HepG2 (cell line): ENCODE data around the gene ULK4. TPM values are rescaled to one million over a fixed set of nuclear protein-coding genes. Genes with fewer than 3 reads are reported as not detected.
A peak's percentile ranks its signal among the peaks of the same experiment; 100 is the strongest.

Experiments
- ASH2L ChIP-seq: fragments of 300-600, 200-600 bp; sonication (generic); IDR thresholded peaks from 2 replicates; pipeline ENCODE4 v1.7.0; 2017; ENCODE audit warnings: low read depth, mild to moderate bottlenecking, moderate library complexity, mixed read lengths, low read length; ENCODE audit not compliant: insufficient read length
- ATF7-NPFF ChIP-seq: sonication (generic); formaldehyde crosslinking; IDR thresholded peaks from 2 replicates; pipeline ENCODE4 v1.8.1; 2023; ENCODE audit warnings: mild to moderate bottlenecking, low read depth, missing genetic modification reagents, moderate library complexity
- DNMT3B ChIP-seq: conservative IDR thresholded peaks from 2 replicates; pipeline ENCODE4 v1.6.1; 2016; ENCODE audit warnings: missing biosample characterization, control low read depth
- FLYWCH1 ChIP-seq: sonication (generic); formaldehyde crosslinking; IDR thresholded peaks from 2 replicates; pipeline ENCODE4 v1.8.1; 2023; ENCODE audit warnings: mild to moderate bottlenecking, missing genetic modification reagents
- HMG20B ChIP-seq: conservative IDR thresholded peaks from 2 replicates; pipeline ENCODE4 v1.6.1; 2016; ENCODE audit warnings: missing genetic modification reagents, missing compliant biosample characterization
- HNRNPH1 ChIP-seq: fragments of 200-400 bp; formaldehyde crosslinking; optimal IDR thresholded peaks from 2 replicates; pipeline ENCODE3; 2017; ENCODE audit warnings: mild to moderate bottlenecking, low read depth, low read length
- JDP2 ChIP-seq: sonication (generic); formaldehyde crosslinking; IDR thresholded peaks from 2 replicates; pipeline ENCODE4 v1.8.1; 2022; ENCODE audit warnings: missing genetic modification reagents, borderline replicate concordance
- MEIS2 ChIP-seq: sonication (generic); formaldehyde crosslinking; IDR thresholded peaks from 2 replicates; pipeline ENCODE4 v1.9.0; 2021; ENCODE audit warnings: mild to moderate bottlenecking, missing genetic modification reagents
- MIXL1 ChIP-seq: IDR thresholded peaks from 2 replicates; pipeline ENCODE4 v1.6.1; 2016
- MYNN ChIP-seq: sonication (generic); formaldehyde crosslinking; IDR thresholded peaks from 2 replicates; pipeline ENCODE4 v1.4.0; 2020; ENCODE audit warnings: mild to moderate bottlenecking, low read depth, missing genetic modification reagents
- RARA ChIP-seq: IDR thresholded peaks from 2 replicates; pipeline ENCODE4 v1.6.1; 2016; ENCODE audit warnings: missing genetic modification reagents, missing compliant biosample characterization
- RCOR2 ChIP-seq: IDR thresholded peaks from 2 replicates; pipeline ENCODE4 v1.6.1; 2016; ENCODE audit warnings: missing biosample characterization, missing genetic modification reagents
- SYNCRIP ChIP-seq: fragments of 200-400 bp; formaldehyde crosslinking; IDR thresholded peaks from 2 replicates; pipeline ENCODE4 v1.6.1; 2018; ENCODE audit warnings: mild to moderate bottlenecking, low read depth, low read length; ENCODE audit not compliant: insufficient read depth
- TEAD3 ChIP-seq: optimal IDR thresholded peaks from 2 replicates; pipeline ENCODE3; 2016; ENCODE audit warnings: borderline replicate concordance
- TOPORS ChIP-seq: sonication (generic); formaldehyde crosslinking; IDR thresholded peaks from 2 replicates; pipeline ENCODE4 v1.8.0; 2023; ENCODE audit warnings: mild to moderate bottlenecking, missing genetic modification reagents
- ZMYM3 ChIP-seq: sonication (generic); formaldehyde crosslinking; IDR thresholded peaks from 2 replicates; pipeline ENCODE4 v1.5.1; 2020; ENCODE audit warnings: mild to moderate bottlenecking, missing genetic modification reagents
- ZNF496 ChIP-seq: sonication (generic); formaldehyde crosslinking; IDR thresholded peaks from 2 replicates; pipeline ENCODE4 v1.8.1; 2023; ENCODE audit warnings: mild to moderate bottlenecking, moderate library complexity, missing genetic modification reagents; ENCODE audit not compliant: insufficient replicate concordance
- ZNF746 ChIP-seq: sonication (generic); formaldehyde crosslinking; IDR thresholded peaks from 2 replicates; pipeline ENCODE4 v1.8.0; 2022; ENCODE audit warnings: mild to moderate bottlenecking, missing genetic modification reagents
- polyA plus RNA-seq, 8 experiments: library from polyadenylated mRNA; depleted of rRNA in 3 of 8; stranded (reverse) in 7 of 8; unstranded in 1 of 8; fragments of >200 nt; fragmentation: Illumina TruSeq in 4 of 8; extraction: Trizol in 4 of 8; gene quantifications; 2 replicates each; pipeline versions ENCODE4 v1.2.1 to v1.2.3, GENCODE V29; 2011 to 2016; ENCODE audit warnings: low read depth in 4 of 8, missing spikeins in 1 of 8, mixed read lengths in 1 of 8; ENCODE audit not compliant: insufficient read depth in 1 of 8
- total RNA-seq, 5 experiments: library from RNA; depleted of rRNA; stranded (reverse); fragments of >200 nt; fragmentation: Illumina TruSeq; extraction: Trizol; gene quantifications; 2 replicates each; pipeline ENCODE4 v1.2.3, GENCODE V29; 2016; ENCODE audit warnings: low read depth in 1 of 5
- TF ChIP-seq, protein P1 (sequence below): IDR thresholded peaks from 2 replicates; pipeline ENCODE4 v1.6.1; 2012; ENCODE audit warnings: inconsistent platforms
- TF ChIP-seq, protein P2 (sequence below): sonication (generic); formaldehyde crosslinking; IDR thresholded peaks from 2 replicates; pipeline ENCODE4 v1.4.0; 2020; ENCODE audit warnings: missing genetic modification reagents
- TF ChIP-seq, protein P3 (sequence below): sonication (generic); formaldehyde crosslinking; IDR thresholded peaks from 2 replicates; pipeline ENCODE4 v1.4.0; 2020; ENCODE audit warnings: missing genetic modification reagents, borderline replicate concordance
- TF ChIP-seq, protein P4 (sequence below): sonication (generic); formaldehyde crosslinking; IDR thresholded peaks from 2 replicates; pipeline ENCODE4 v1.9.0; 2022; ENCODE audit warnings: missing genetic modification reagents, mild to moderate bottlenecking, borderline replicate concordance
- TF ChIP-seq, protein P5 (sequence below): IDR thresholded peaks from 2 replicates; pipeline ENCODE4 v1.4.0; 2020; ENCODE audit warnings: mild to moderate bottlenecking, missing genetic modification reagents

The ULK4 gene
- total and polyA plus RNA-seq, 2 of the 13 experiments (the other 11 are each of a cell fraction or from before 2014, with no cell fraction given): 6.7 to 11.8 TPM

DNA sequence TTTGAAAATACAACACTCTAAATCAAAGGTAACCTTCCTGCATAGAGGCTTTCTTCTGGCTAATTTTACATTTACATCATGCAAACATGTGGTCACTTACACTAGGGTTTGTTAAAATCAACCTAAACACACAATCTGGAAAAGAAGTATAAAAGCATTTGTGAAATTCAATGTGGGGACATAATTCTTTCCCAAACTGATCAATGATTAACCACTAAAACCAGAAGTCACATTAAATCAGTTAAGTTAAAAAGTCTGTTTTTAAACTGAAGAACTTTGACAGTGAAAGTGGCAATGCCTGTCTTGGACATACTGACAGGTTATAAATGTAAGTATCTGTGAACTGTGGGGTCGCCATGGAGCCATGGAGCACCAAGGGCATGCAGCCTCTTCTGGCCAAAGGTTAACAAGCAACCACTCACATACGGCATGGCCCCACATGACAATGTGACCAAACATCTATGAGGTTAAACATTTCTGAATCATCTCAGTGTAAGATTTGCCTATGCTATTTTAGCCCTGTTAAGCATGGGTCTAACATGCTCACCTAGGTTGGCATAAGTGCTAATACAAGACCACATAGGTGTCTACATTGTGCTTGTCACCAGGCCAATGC is 484.4 kb downstream of the ULK4 start (continued):
- no peak for TF ChIP-seq ASH2L
- no peak for TF ChIP-seq HMG20B (CRISPR knock-in tag)
- TF ChIP-seq, protein P1, sequence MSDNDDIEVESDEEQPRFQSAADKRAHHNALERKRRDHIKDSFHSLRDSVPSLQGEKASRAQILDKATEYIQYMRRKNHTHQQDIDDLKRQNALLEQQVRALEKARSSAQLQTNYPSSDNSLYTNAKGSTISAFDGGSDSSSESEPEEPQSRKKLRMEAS: peak; percentile 33; the same call in 1 of the 2 replicates
- no peak for TF ChIP-seq ZNF496 (CRISPR knock-in tag)
- no peak for TF ChIP-seq MIXL1 (CRISPR knock-in tag)
- TF ChIP-seq, protein P2, sequence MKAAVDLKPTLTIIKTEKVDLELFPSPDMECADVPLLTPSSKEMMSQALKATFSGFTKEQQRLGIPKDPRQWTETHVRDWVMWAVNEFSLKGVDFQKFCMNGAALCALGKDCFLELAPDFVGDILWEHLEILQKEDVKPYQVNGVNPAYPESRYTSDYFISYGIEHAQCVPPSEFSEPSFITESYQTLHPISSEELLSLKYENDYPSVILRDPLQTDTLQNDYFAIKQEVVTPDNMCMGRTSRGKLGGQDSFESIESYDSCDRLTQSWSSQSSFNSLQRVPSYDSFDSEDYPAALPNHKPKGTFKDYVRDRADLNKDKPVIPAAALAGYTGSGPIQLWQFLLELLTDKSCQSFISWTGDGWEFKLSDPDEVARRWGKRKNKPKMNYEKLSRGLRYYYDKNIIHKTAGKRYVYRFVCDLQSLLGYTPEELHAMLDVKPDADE (CRISPR knock-in tag): no peak
- TF ChIP-seq ZMYM3 (CRISPR knock-in tag): no peak
- TF ChIP-seq MYNN (CRISPR knock-in tag): no peak
- TF ChIP-seq, protein P3, sequence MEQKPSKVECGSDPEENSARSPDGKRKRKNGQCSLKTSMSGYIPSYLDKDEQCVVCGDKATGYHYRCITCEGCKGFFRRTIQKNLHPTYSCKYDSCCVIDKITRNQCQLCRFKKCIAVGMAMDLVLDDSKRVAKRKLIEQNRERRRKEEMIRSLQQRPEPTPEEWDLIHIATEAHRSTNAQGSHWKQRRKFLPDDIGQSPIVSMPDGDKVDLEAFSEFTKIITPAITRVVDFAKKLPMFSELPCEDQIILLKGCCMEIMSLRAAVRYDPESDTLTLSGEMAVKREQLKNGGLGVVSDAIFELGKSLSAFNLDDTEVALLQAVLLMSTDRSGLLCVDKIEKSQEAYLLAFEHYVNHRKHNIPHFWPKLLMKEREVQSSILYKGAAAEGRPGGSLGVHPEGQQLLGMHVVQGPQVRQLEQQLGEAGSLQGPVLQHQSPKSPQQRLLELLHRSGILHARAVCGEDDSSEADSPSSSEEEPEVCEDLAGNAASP (CRISPR knock-in tag): no peak
- TF ChIP-seq HNRNPH1: no peak
- no peak for TF ChIP-seq SYNCRIP
- no peak for TF ChIP-seq TEAD3 (CRISPR knock-in tag)
- TF ChIP-seq ATF7-NPFF: no peak
- TF ChIP-seq, protein P4, sequence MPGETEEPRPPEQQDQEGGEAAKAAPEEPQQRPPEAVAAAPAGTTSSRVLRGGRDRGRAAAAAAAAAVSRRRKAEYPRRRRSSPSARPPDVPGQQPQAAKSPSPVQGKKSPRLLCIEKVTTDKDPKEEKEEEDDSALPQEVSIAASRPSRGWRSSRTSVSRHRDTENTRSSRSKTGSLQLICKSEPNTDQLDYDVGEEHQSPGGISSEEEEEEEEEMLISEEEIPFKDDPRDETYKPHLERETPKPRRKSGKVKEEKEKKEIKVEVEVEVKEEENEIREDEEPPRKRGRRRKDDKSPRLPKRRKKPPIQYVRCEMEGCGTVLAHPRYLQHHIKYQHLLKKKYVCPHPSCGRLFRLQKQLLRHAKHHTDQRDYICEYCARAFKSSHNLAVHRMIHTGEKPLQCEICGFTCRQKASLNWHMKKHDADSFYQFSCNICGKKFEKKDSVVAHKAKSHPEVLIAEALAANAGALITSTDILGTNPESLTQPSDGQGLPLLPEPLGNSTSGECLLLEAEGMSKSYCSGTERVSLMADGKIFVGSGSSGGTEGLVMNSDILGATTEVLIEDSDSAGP: no peak
- TF ChIP-seq DNMT3B (CRISPR knock-in tag): no peak
- TF ChIP-seq JDP2 (CRISPR knock-in tag): no peak
- 0 out of 2 replicates have a peak, but pooled peaks have one; percentile 19 for TF ChIP-seq RCOR2 (CRISPR knock-in tag)
- no peak for TF ChIP-seq FLYWCH1
- no peak for TF ChIP-seq MEIS2 (CRISPR knock-in tag)
- TF ChIP-seq, protein P5, sequence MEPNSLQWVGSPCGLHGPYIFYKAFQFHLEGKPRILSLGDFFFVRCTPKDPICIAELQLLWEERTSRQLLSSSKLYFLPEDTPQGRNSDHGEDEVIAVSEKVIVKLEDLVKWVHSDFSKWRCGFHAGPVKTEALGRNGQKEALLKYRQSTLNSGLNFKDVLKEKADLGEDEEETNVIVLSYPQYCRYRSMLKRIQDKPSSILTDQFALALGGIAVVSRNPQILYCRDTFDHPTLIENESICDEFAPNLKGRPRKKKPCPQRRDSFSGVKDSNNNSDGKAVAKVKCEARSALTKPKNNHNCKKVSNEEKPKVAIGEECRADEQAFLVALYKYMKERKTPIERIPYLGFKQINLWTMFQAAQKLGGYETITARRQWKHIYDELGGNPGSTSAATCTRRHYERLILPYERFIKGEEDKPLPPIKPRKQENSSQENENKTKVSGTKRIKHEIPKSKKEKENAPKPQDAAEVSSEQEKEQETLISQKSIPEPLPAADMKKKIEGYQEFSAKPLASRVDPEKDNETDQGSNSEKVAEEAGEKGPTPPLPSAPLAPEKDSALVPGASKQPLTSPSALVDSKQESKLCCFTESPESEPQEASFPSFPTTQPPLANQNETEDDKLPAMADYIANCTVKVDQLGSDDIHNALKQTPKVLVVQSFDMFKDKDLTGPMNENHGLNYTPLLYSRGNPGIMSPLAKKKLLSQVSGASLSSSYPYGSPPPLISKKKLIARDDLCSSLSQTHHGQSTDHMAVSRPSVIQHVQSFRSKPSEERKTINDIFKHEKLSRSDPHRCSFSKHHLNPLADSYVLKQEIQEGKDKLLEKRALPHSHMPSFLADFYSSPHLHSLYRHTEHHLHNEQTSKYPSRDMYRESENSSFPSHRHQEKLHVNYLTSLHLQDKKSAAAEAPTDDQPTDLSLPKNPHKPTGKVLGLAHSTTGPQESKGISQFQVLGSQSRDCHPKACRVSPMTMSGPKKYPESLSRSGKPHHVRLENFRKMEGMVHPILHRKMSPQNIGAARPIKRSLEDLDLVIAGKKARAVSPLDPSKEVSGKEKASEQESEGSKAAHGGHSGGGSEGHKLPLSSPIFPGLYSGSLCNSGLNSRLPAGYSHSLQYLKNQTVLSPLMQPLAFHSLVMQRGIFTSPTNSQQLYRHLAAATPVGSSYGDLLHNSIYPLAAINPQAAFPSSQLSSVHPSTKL: peak; percentile 52
- peak; percentile 32 for TF ChIP-seq RARA (CRISPR knock-in tag)
- no peak for TF ChIP-seq ZNF746 (CRISPR knock-in tag)
- TF ChIP-seq TOPORS (CRISPR knock-in tag): no peak
